HFFc6 (cell line): ENCODE results near the gene SLC6A1. TPM values are rescaled to one million over a fixed set of nuclear protein-coding genes. Genes with fewer than 3 reads are reported as not detected.

Source experiments
- DNase-seq: peaks from one replicate; pipeline ENCODE4 v3.0.0-alpha.2; 2018
- H3K27ac Mint-ChIP-seq: 2 replicates; pipeline ENCODE4 v1.8.0; 2020; ENCODE audit warnings: mild to moderate bottlenecking, mixed read lengths
- H3K27me3 Mint-ChIP-seq: 2 replicates; pipeline ENCODE4 v1.8.0; 2021; ENCODE audit warnings: mild to moderate bottlenecking, moderate library complexity, mixed read lengths; ENCODE audit not compliant: insufficient read depth
- H3K36me3 Mint-ChIP-seq: 2 replicates; pipeline ENCODE4 v1.8.0; 2021; ENCODE audit warnings: low read depth, mixed read lengths
- H3K4me1 Mint-ChIP-seq: 2 replicates; pipeline ENCODE4 v1.8.0; 2020; ENCODE audit warnings: low read depth, mixed read lengths
- H3K4me3 Mint-ChIP-seq: 2 replicates; pipeline ENCODE4 v1.8.0; 2020; ENCODE audit warnings: mild to moderate bottlenecking, moderate library complexity, mixed read lengths
- H3K9me3 Mint-ChIP-seq: 2 replicates; pipeline ENCODE4 v1.8.0; 2020; ENCODE audit warnings: mild to moderate bottlenecking, mixed read lengths
- CTCF ChIP-seq: fragments of 200-600 bp; sonication (generic); IDR thresholded peaks from 2 replicates; pipeline ENCODE4 v1.5.0; 2021; ENCODE audit warnings: antibody characterized with exemption, mild to moderate bottlenecking
- total RNA-seq, 6 experiments: library from RNA; stranded (reverse); fragmentation: NEBNext Ultra II Directional; extraction: Animal tissue kit (Norgen Biotek cat#: 25700); gene quantifications; 2 replicates in 1 of 6; 3 replicates in 5 of 6; pipeline ENCODE4 v1.2.3, GENCODE V29; 2021

SLC6A1 gene
- total RNA-seq, 6 experiments from 2014 or later, result not detected

GRCh38 chr3:11047500-11047899, 55.0 kb downstream of the SLC6A1 start:
- Mint-ChIP-seq H3K4me3 (no peak overlapping the region), H3K9me3 (no peaks in the 10 kb centered on the region), H3K36me3 (no peaks in the 10 kb centered on the region), H3K4me1 (no peaks in the 10 kb centered on the region), H3K27ac (no peak overlapping the region), H3K27me3 (peaks cover 52% of the 10 kb centered on the region)
- no peak for DNase-seq
- TF ChIP-seq CTCF, result no peak

DNA sequence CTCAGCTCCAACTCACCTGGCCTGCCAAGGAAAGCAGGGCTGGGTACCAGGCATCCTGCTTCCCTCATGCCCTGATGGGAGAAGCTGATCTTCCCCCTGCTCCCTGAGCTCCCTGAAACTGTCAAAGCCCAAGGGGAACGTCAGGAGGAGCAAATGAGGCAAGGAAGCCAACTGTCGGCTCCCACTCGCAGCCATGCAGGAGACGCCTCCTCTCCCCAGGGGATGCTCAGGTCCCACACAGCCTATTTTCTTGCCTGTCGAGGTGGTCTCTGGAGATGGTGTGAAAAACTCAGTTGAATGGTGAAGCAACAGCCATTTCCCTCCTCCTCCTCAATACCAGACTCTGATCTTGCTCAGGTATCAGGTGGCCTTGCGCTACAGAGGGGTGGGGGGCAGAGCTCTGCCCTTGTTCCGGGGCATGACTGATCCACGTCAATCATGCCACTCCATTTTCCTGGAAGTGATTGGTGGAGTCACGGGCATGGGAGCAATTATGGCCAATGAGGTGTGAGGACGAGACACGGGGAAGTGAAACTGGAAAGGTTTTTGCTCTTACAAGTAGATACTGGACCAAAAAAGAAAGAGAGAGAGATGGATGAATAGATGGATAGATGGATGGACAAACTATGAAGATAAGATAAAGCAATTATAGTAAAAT, 58.2 kb downstream of the SLC6A1 start:
- TF ChIP-seq CTCF, result no peak
- Mint-ChIP-seq H3K36me3 (no peaks in the 10 kb centered on the region), H3K27me3 (peaks cover 48% of the 10 kb centered on the region), H3K27ac (no peak overlapping the region), H3K9me3 (no peaks in the 10 kb centered on the region), H3K4me3 (no peak overlapping the region), H3K4me1 (no peaks in the 10 kb centered on the region)
- no peak for DNase-seq

DNA sequence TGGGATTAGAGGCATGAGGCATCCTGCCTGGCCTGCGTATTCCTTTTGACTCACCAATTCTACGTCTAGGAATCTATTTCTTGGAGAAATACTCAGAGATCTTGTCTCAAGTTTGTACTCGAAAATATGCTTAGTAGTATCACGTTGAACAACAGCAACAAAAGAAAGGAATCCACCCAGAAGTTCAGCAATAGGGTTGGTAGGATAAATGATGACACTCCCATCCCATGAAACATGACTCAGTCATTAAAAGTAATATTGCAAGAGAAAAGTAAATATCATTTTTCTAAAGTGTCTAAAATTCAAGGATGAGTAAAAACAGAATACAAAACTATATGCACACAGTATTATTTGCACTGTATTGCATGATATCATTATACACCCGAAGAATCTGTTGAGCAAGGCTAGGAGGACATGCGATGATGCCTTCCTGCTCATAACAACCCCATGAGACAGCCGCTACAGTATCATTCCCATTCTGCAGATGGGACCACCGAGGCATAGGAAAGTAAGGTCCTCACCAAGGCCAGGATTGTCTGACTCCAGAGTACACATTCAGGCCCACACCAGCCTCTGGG, 61.5 kb downstream of the SLC6A1 start:
- DNase-seq, result no peak
- H3K4me3 Mint-ChIP-seq, result no peak overlapping the region
- no peaks in the 10 kb centered on the region for H3K4me1 Mint-ChIP-seq
- no peaks in the 10 kb centered on the region for H3K9me3 Mint-ChIP-seq
- H3K27ac Mint-ChIP-seq, result no peak overlapping the region
- no peak for TF ChIP-seq CTCF
- no peaks in the 10 kb centered on the region for H3K36me3 Mint-ChIP-seq
- peaks cover 32% of the 10 kb centered on the region for H3K27me3 Mint-ChIP-seq

GRCh38 chr3:11054739-11055438, 62.3 kb downstream of the SLC6A1 start:
- Mint-ChIP-seq H3K4me1 (no peaks in the 10 kb centered on the region), H3K9me3 (no peaks in the 10 kb centered on the region)
- TF ChIP-seq CTCF, result no peak

DNA sequence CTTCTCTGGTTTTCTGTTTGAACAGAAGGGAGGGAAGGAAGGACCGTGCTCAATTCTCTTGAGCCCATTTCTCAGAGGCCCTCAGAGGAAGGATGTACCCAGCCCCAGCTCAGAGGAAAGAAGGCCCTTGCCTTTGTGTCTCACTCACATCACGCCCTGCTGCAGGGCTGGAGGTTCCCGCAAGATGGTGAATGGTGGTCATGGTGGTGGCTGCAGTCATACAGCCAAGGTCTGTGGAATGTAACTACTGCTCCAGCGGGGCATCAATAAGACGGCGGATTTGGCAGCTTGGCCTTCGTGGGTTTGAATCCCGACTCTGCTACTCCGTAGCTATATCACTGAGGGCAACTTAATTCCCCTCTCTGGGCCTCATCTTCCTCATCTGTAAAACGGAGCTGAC, 62.9 kb downstream of the SLC6A1 start:
- Mint-ChIP-seq H3K4me3 (no peak overlapping the region), H3K36me3 (no peaks in the 10 kb centered on the region), H3K9me3 (no peaks in the 10 kb centered on the region), H3K27ac (no peak overlapping the region), H3K27me3 (peaks cover 19% of the 10 kb centered on the region), H3K4me1 (no peaks in the 10 kb centered on the region)
- no peak for TF ChIP-seq CTCF
- DNase-seq, result no peak

More at GRCh38 chr3:11054739-11055438, 62.3 kb downstream of the SLC6A1 start:
- H3K27ac Mint-ChIP-seq, result no peak overlapping the region
- no peak for DNase-seq
- no peaks in the 10 kb centered on the region for H3K36me3 Mint-ChIP-seq
- no peak overlapping the region for H3K4me3 Mint-ChIP-seq
- peaks cover 25% of the 10 kb centered on the region for H3K27me3 Mint-ChIP-seq
